Activated CD8-positive, alpha-beta T cell treated with anti-CD3 and anti-CD28 coated beads for 36 hours (primary cell): ENCODE results near the gene ARHGDIB. TPM values are rescaled to one million over a fixed set of nuclear protein-coding genes. Genes with fewer than 3 reads are reported as not detected.
A peak's percentile ranks its signal among the peaks of the same experiment; 100 is the strongest.

ENCODE experiments used
- ATAC-seq: fragments of 200-7000 bp; cut with Tn5 transposase; one replicate; pipeline ENCODE4 v1.10.0; 2021; ENCODE audit warnings: mild to moderate bottlenecking, moderate library complexity
- CTCF ChIA-PET: fragments of 350-600 bp; sonication (Branson Sonifier 250); formaldehyde crosslinking; loops from one replicate; lab custom pipeline; 2021; ENCODE audit warnings: antibody characterized with exemption; lab: Charles Lee
- POLR2A ChIA-PET: fragments of 350-600 bp; sonication (Branson Sonifier 250); formaldehyde crosslinking; loops from one replicate; lab custom pipeline; 2021; ENCODE audit warnings: antibody characterized with exemption; lab: Charles Lee
- DNase-seq: peaks from one replicate; pipeline ENCODE4 v3.0.0-alpha.2; 2020
- H3K27ac Mint-ChIP-seq: one replicate; pipeline ENCODE4 v1.8.0; 2021; ENCODE audit warnings: mild to moderate bottlenecking, mixed read lengths
- H3K27me3 Mint-ChIP-seq: one replicate; pipeline ENCODE4 v1.8.0; 2021; ENCODE audit warnings: mixed read lengths
- H3K36me3 Mint-ChIP-seq: one replicate; pipeline ENCODE4 v1.8.0; 2021; ENCODE audit warnings: low read depth, mixed read lengths
- H3K4me1 Mint-ChIP-seq: one replicate; pipeline ENCODE4 v1.8.0; 2021; ENCODE audit warnings: low read depth, mixed read lengths
- H3K4me3 Mint-ChIP-seq: one replicate; pipeline ENCODE4 v1.8.0; 2021; ENCODE audit warnings: mild to moderate bottlenecking, moderate library complexity, mixed read lengths
- H3K9me3 Mint-ChIP-seq: one replicate; pipeline ENCODE4 v1.8.0; 2021; ENCODE audit warnings: mixed read lengths
- intact Hi-C: fragments of 100-400 bp; cut with micrococcal nuclease; formaldehyde crosslinking; loops from one replicate; pipeline ENCODE4 v1.10.0; 2022
- total RNA-seq, 2 experiments: library from RNA; stranded (reverse); gene quantifications; one replicate each; pipeline ENCODE4 v1.2.3, GENCODE V29; 2021
- TF ChIP-seq, protein P1 (sequence below): fragments of 200-600 bp; IDR thresholded peaks from one replicate; pipeline ENCODE4 v1.8.0; 2022; ENCODE audit warnings: antibody characterized with exemption, mild to moderate bottlenecking

ARHGDIB gene
- total RNA-seq, 2 experiments from 2014 or later = 765 to 771 TPM

DNA sequence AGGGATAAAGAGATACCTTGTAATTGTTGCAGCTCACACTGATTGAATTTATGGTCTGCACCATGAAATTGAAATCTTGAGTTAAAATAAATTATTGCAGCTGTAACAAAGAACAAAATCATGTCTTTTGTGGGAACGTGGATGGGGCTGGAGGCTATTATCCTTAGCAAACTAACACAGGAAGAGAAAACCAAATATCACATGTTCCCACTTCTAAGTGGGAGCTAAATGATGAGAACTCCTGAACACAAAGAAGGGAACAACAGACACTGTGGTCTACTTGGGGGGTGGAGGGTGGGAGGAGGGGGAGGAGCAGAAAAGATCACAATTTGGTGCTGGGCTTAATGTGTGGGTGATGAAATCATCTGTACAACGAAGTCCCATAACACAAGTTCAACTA is 45.7 kb downstream of the ARHGDIB start:
- H3K9me3 Mint-ChIP-seq = no peaks in the 10 kb centered on the region
- peaks cover 28% of the 10 kb centered on the region for H3K4me1 Mint-ChIP-seq
- no peaks in the 10 kb centered on the region for H3K27me3 Mint-ChIP-seq
- ATAC-seq (no peak), DNase-seq (no peak)
- H3K27ac Mint-ChIP-seq = no peak overlapping the region
- H3K4me3 Mint-ChIP-seq = no peak overlapping the region
- H3K36me3 Mint-ChIP-seq = peaks cover 53% of the 10 kb centered on the region
- CTCF ChIA-PET = interaction anchor here (0.7 to 0.9 kb wide), 2 partner anchors 22 to 68 kb away, joined by 3 read pairs; partner anchors contain the start of gene ERP27
- TF ChIP-seq, protein P1, sequence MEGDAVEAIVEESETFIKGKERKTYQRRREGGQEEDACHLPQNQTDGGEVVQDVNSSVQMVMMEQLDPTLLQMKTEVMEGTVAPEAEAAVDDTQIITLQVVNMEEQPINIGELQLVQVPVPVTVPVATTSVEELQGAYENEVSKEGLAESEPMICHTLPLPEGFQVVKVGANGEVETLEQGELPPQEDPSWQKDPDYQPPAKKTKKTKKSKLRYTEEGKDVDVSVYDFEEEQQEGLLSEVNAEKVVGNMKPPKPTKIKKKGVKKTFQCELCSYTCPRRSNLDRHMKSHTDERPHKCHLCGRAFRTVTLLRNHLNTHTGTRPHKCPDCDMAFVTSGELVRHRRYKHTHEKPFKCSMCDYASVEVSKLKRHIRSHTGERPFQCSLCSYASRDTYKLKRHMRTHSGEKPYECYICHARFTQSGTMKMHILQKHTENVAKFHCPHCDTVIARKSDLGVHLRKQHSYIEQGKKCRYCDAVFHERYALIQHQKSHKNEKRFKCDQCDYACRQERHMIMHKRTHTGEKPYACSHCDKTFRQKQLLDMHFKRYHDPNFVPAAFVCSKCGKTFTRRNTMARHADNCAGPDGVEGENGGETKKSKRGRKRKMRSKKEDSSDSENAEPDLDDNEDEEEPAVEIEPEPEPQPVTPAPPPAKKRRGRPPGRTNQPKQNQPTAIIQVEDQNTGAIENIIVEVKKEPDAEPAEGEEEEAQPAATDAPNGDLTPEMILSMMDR = no peak
- intact Hi-C loops = no loop called here
- POLR2A ChIA-PET = interaction anchor here (0.8 kb wide), 1 partner anchor 67 kb away, joined by 3 read pairs; no protein-coding TSS in a partner anchor

DNA sequence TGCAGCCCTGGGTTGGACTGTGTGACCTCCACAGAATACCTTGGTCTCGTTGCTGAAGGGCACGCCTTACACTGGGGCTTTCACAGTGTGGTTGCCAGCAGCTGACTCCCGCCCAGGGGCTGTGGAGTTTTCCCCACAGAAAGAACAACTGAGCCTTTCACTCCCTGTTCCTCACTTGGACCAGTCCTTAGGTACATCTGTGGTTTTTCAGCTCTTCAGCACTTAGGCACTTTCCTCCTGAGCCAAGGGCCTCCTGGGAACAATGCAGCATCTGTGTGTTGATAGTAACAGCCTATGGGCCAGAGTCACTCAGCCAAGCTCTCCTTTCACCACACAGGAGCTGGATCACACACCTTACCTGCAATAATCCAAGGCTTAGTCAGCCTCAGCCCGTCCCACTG is 48.0 kb downstream of the ARHGDIB start:
- intact Hi-C loops = no loop called here
- POLR2A ChIA-PET = interaction anchor here (0.9 to 1.6 kb wide), 3 partner anchors 14 to 23 kb away, joined by 3 to 6 read pairs (median 6); no protein-coding TSS in a partner anchor
- CTCF ChIA-PET = interaction anchor here (0.8 to 1.8 kb wide), 5 partner anchors 21 to 104 kb away, joined by 3 to 6 read pairs (median 4); no protein-coding TSS in a partner anchor
- ATAC-seq (no peak), DNase-seq (no peak)
- peaks cover 40% of the 10 kb centered on the region for H3K36me3 Mint-ChIP-seq
- no peaks in the 10 kb centered on the region for H3K27me3 Mint-ChIP-seq
- H3K4me1 Mint-ChIP-seq = peaks cover 25% of the 10 kb centered on the region
- TF ChIP-seq, protein P1 = no peak
- no peak overlapping the region for H3K4me3 Mint-ChIP-seq
- peaks cover 1% of the 10 kb centered on the region for H3K9me3 Mint-ChIP-seq
- no peak overlapping the region for H3K27ac Mint-ChIP-seq

DNA sequence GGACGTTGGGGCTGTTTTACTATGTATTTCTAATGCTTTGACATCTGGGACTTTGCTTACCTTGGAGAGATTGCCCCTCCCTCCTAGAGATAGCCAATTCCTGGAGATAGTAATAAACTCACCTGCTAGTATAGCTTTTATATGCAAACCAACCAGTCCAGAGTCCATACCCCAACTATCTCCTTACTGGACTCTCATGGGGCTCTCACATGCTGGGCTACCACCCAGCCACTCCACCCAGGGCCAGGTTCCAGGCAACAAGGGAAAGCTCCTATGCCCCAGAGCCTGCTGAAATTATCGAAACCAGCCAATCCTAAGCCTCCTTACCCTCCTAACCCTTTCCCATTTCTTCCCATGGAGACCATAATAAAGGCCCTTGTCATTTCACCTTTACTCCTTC is 50.3 kb downstream of the ARHGDIB start:
- H3K27ac Mint-ChIP-seq = peak overlapping the region; percentile 87
- H3K4me3 Mint-ChIP-seq = no peak overlapping the region
- TF ChIP-seq, protein P1 = no peak
- H3K4me1 Mint-ChIP-seq = peaks cover 32% of the 10 kb centered on the region
- intact Hi-C loops = no loop called here
- ChIA-PET CTCF (interaction anchor here (1.2 to 1.3 kb wide), 2 partner anchors 28 to 65 kb away, joined by 3 read pairs; no protein-coding TSS in a partner anchor), POLR2A (interaction anchor here (0.8 to 1.6 kb wide), 6 partner anchors 9 to 28 kb away, joined by 3 to 5 read pairs (median 3); no protein-coding TSS in a partner anchor)
- DNase-seq (no peak), ATAC-seq (no peak)
- peaks cover 36% of the 10 kb centered on the region for H3K36me3 Mint-ChIP-seq
- peaks cover 1% of the 10 kb centered on the region for H3K9me3 Mint-ChIP-seq
- H3K27me3 Mint-ChIP-seq = no peaks in the 10 kb centered on the region

DNA sequence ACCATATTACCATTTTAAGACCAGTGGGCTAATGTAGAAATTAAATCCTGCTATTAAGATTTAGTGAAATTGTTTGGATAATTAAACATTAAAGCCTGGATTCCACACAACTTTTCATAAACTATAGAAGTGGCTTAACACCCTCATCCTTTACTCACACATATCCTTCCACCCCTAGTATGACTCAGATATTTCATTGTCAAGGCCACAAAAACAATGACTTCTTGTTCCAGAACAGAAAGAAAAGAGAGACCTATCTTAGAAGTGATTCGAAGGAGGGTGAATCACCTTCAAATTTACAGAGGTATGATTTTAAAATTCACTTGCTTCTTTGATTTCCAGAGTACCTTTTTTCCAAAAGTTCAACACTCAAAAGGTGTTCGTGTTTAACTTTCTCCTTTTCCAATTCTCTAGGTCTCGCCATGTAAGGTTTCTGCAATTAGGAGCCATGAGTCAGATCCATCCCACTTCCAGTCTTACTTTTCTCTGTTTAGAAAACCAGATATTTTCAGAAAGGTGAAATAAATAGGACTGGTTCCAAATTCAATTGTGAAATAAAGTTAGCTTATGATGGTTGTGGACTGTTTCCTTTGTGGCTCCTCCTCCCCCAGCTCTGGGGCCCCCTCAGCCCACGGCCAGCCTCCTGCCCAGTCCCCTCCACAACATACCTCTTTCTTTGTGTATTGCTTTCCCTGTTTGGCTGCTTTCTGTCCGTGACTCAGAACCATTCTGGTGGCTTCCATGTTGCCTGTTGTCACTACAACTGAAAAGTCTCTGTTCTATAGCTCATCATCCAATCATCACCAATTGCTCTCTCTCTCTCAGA is 51.1 kb downstream of the ARHGDIB start:
- H3K4me3 Mint-ChIP-seq = peak overlapping the region; percentile 18
- H3K36me3 Mint-ChIP-seq = peaks cover 36% of the 10 kb centered on the region
- TF ChIP-seq, protein P1 = no peak
- peaks cover 1% of the 10 kb centered on the region for H3K9me3 Mint-ChIP-seq
- H3K4me1 Mint-ChIP-seq = peaks cover 32% of the 10 kb centered on the region
- H3K27ac Mint-ChIP-seq = peak overlapping the region; percentile 87
- ATAC-seq = peak; percentile 82
- intact Hi-C loops = no loop called here
- DNase-seq = peak; percentile 51
- no peaks in the 10 kb centered on the region for H3K27me3 Mint-ChIP-seq
- ChIA-PET CTCF (interaction anchor here (0.6 to 1.3 kb wide), 4 partner anchors 27 to 173 kb away, joined by 3 read pairs; no protein-coding TSS in a partner anchor), POLR2A (interaction anchor here (0.8 to 1.6 kb wide), 6 partner anchors 10 to 29 kb away, joined by 3 to 5 read pairs (median 3); no protein-coding TSS in a partner anchor)

- ChIA-PET POLR2A (no interaction called here), CTCF (no interaction called here)
- ATAC-seq (no peak), DNase-seq (no peak)
- Mint-ChIP-seq H3K4me3 (no peak overlapping the region), H3K4me1 (peaks cover 32% of the 10 kb centered on the region), H3K36me3 (peaks cover 19% of the 10 kb centered on the region), H3K27me3 (no peaks in the 10 kb centered on the region), H3K9me3 (peaks cover 1% of the 10 kb centered on the region), H3K27ac (peak overlapping the region; percentile 25)
- intact Hi-C loops = no loop called here
- TF ChIP-seq, protein P1 = no peak
Measured at GRCh38 chr12:14907953-14908352, 53.4 kb downstream of the ARHGDIB start.
